HCT116 (cell line): Measurements from ENCODE around the gene GFM2. TPM values are rescaled to one million over a fixed set of nuclear protein-coding genes. Genes with fewer than 3 reads are reported as not detected.
"Not testable (repeated sequence)": the region's sequence is repeated elsewhere in the genome, so short reads cannot be mapped to it uniquely, and the experiment has no call there.

Experiments used
- ATAC-seq: fragments of 200-7000 bp; cut with Tn5 transposase; 2 replicates; pipeline ENCODE4 v1.9.1; 2020; ENCODE audit warnings: mild to moderate bottlenecking, moderate library complexity
- BruUV-seq: library from RNA; stranded (reverse); fragments of 400-500 nt; replicated peaks from 2 replicates; lab custom pipeline; 2021; lab: Mats Ljungman, UMichigan
- CTCF ChIA-PET: fragments of 300-600 bp; sonication (Branson Sonifier 250); formaldehyde crosslinking; loops from one replicate; lab custom pipeline; 2021; ENCODE audit warnings: antibody characterized with exemption; lab: Charles Lee
- POLR2A ChIA-PET: fragments of 300-600, 350-600 bp; sonication (Branson Sonifier 250); formaldehyde crosslinking; loops from one replicate; lab custom pipeline; 2021; ENCODE audit warnings: antibody characterized with exemption; lab: Charles Lee
- RAD21 ChIA-PET, 2 experiments: fragments of 300-600 bp; sonication (Branson Sonifier 250); formaldehyde crosslinking; loops; one replicate each; lab custom pipeline; 2023; ENCODE audit warnings: low total read pairs in 2 of 2; ENCODE audit not compliant: uncharacterized antibody in 2 of 2, unreplicated experiment in 2 of 2, low non-redundant PET in 1 of 2; lab: Charles Lee
- DNase-seq: peaks from one replicate; pipeline ENCODE4 v3.0.0-alpha.2; 2010; ENCODE audit warnings: low read depth, low spot score
- H2AFZ ChIP-seq: fragments of 200-600 bp; shearing (Covaris generic), sonication (generic); 2 replicates; pipeline ENCODE4 v1.6.1; 2017; ENCODE audit warnings: low read depth, mixed run types, mixed read lengths, antibody characterized with exemption, low read length; ENCODE audit not compliant: poor library complexity, severe bottlenecking
- H3K27ac ChIP-seq: 2 replicates; pipeline ENCODE4 v1.5.1; 2012; ENCODE audit warnings: low read depth, low read length
- H3K27me3 ChIP-seq: fragments of 200-600 bp; sonication (generic); 2 replicates; pipeline ENCODE4 v1.6.1; 2016; ENCODE audit warnings: mixed run types, low read length, mixed read lengths; ENCODE audit not compliant: insufficient read depth
- H3K36me3 ChIP-seq, 2 experiments: fragments of 200-500 bp in 1 of 2; fragments of 200-600 bp in 1 of 2; sonication (Bioruptor generic) in 1 of 2; sonication (generic) in 1 of 2; 2 replicates each; pipeline versions ENCODE4 v1.5.1 to v1.6.1; 2014 to 2016; ENCODE audit warnings: low read length in 2 of 2, inconsistent platforms in 1 of 2, mixed read lengths in 1 of 2, mixed run types in 1 of 2; ENCODE audit not compliant: insufficient read depth in 2 of 2, control insufficient read depth in 1 of 2
- H3K4me1 ChIP-seq, 2 experiments: fragments of 200-600 bp in 1 of 2; sonication (generic) in 1 of 2; 2 replicates each; pipeline versions ENCODE4 v1.5.1 to v1.6.1; 2012 to 2017; ENCODE audit warnings: low read length in 2 of 2, inconsistent platforms in 1 of 2, mild to moderate bottlenecking in 1 of 2, mixed read lengths in 1 of 2, mixed run types in 1 of 2, moderate library complexity in 1 of 2; ENCODE audit not compliant: insufficient read depth in 2 of 2, control insufficient read depth in 1 of 2
- H3K4me2 ChIP-seq: fragments of 200-600 bp; sonication (generic); 2 replicates; pipeline ENCODE4 v1.6.1; 2017; ENCODE audit warnings: mixed run types, low read length, mixed read lengths
- H3K4me3 ChIP-seq, 2 experiments: fragments of 200-600 bp in 1 of 2; sonication (generic) in 1 of 2; replicated peaks in 1 of 2; 2 replicates each; pipeline ENCODE4 v1.5.1; 2011 to 2016; ENCODE audit warnings: low read length in 2 of 2, control low read depth in 1 of 2, low read depth in 1 of 2, mild to moderate bottlenecking in 1 of 2, mixed read lengths in 1 of 2, mixed run types in 1 of 2
- H3K79me2 ChIP-seq: fragments of 200-600 bp; sonication (generic); 2 replicates; pipeline ENCODE4 v1.6.1; 2017; ENCODE audit warnings: mild to moderate bottlenecking, mixed run types, low read length, moderate library complexity, mixed read lengths; ENCODE audit not compliant: insufficient read depth
- H3K9ac ChIP-seq: fragments of 200-600 bp; sonication (generic); 2 replicates; pipeline ENCODE4 v1.6.1; 2016; ENCODE audit warnings: low read length, mixed read lengths
- H3K9me2 ChIP-seq: fragments of 200-600 bp; sonication (generic), shearing (Covaris generic); 2 replicates; pipeline ENCODE4 v1.6.1; 2017; ENCODE audit warnings: mixed run types, mild to moderate bottlenecking, moderate library complexity; ENCODE audit not compliant: insufficient read depth
- H3K9me3 ChIP-seq, 2 experiments: fragments of 200-500 bp in 1 of 2; fragments of 200-600 bp in 1 of 2; sonication (Bioruptor generic) in 1 of 2; sonication (generic) in 1 of 2; 2 replicates each; pipeline ENCODE4 v1.6.1; 2014 to 2017; ENCODE audit warnings: low read length in 2 of 2, mixed read lengths in 2 of 2, inconsistent platforms in 1 of 2, low read depth in 1 of 2, mild to moderate bottlenecking in 1 of 2, mixed run types in 1 of 2, moderate library complexity in 1 of 2; ENCODE audit not compliant: control insufficient read depth in 1 of 2, insufficient read depth in 1 of 2
- H4K20me1 ChIP-seq: fragments of 200-600 bp; sonication (generic), shearing (Covaris generic); 2 replicates; pipeline ENCODE4 v1.6.1; 2017; ENCODE audit warnings: mixed run types, mild to moderate bottlenecking, moderate library complexity; ENCODE audit not compliant: insufficient read depth
- MAX ChIP-seq: IDR thresholded peaks from 2 replicates; pipeline ENCODE4 v1.6.1; 2012
- POLR2A ChIP-seq: IDR thresholded peaks from 2 replicates; pipeline ENCODE4 v1.7.0; 2011; ENCODE audit warnings: borderline replicate concordance; ENCODE audit not compliant: insufficient read depth, insufficient read length; ENCODE audit errors: extremely low read depth
- SIN3A ChIP-seq: IDR thresholded peaks from 2 replicates; pipeline ENCODE4 v1.6.1; 2012; ENCODE audit warnings: low read depth
- ZFX ChIP-seq: fragments of 450-650 bp; IDR thresholded peaks from 2 replicates; pipeline ENCODE4 v1.6.1; 2017
- ZNF274 ChIP-seq: fragments of 200-500 bp; sonication (Bioruptor generic); IDR thresholded peaks from 2 replicates; pipeline ENCODE4 v1.6.1; 2014; ENCODE audit warnings: mild to moderate bottlenecking, low read depth, low read length, inconsistent platforms
- intact Hi-C: fragments of 100-400 bp; cut with micrococcal nuclease; formaldehyde crosslinking; loops from 2 replicates; pipeline ENCODE4 v1.10.0; 2022
- total RNA-seq: library from RNA; stranded (reverse); gene quantifications from one replicate; pipeline ENCODE4 v1.2.1, GENCODE V29; 2021; ENCODE audit not compliant: unreplicated experiment
- TF ChIP-seq, protein P1 (sequence below): IDR thresholded peaks from 2 replicates; pipeline ENCODE4 v1.6.1; 2011; ENCODE audit warnings: mild to moderate bottlenecking, low read length, moderate library complexity; ENCODE audit not compliant: insufficient replicate concordance; ENCODE audit errors: extremely low read depth

The GFM2 gene
- total RNA-seq, 1 experiment from 2014 or later, result 25.0 TPM

GRCh38 chr5:74762599-74762998 lies 4.3 kb downstream of the GFM2 start (continued):
- no peak; the same call in 1 of the 2 replicates for TF ChIP-seq MAX
- no peak for TF ChIP-seq ZNF274

DNA sequence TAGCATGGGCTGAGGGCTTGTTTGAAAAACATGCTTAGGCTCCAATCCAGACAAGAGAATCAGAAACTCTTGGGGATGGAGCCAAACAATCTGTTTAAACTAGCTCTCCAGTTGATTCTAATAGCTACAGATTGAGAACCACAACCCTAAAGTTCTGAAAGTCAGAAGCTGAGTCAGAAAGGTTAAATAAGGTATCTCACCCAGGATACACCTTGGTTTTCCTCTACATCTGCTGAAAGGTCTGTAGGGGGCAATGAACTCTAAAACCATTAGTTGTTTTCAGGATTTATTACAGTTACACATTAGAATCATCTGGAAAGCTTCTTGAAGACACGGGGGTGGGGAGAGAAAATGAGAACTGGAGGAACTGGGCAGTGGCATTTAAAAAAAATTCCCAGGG lies 5.7 kb downstream of the GFM2 start:
- Histone ChIP-seq H3K9me3 (no peaks in the 10 kb centered on the region), H2AFZ (no peak overlapping the region), H3K9me2 (no peaks in the 10 kb centered on the region), H3K4me1 (peaks cover 19 to 42% of the 10 kb centered on the region in 2 experiments; a peak in 3 of 4 replicates), H4K20me1 (no peaks in the 10 kb centered on the region), H3K4me3 (no peak overlapping the region), H3K27me3 (no peaks in the 10 kb centered on the region), H3K4me2 (peak overlapping the region; percentile 9; the same call in 1 of the 2 replicates), H3K27ac (no peak overlapping the region), H3K9ac (no peak overlapping the region), H3K36me3 (peaks cover 14 to 23% of the 10 kb centered on the region in 2 experiments; a peak in 3 of 4 replicates), H3K79me2 (peaks cover 62% of the 10 kb centered on the region)
- 0 out of 2 replicates have a peak, but pooled peaks have one; percentile 21 for TF ChIP-seq SIN3A
- no peak for TF ChIP-seq POLR2A
- TF ChIP-seq, protein P1, sequence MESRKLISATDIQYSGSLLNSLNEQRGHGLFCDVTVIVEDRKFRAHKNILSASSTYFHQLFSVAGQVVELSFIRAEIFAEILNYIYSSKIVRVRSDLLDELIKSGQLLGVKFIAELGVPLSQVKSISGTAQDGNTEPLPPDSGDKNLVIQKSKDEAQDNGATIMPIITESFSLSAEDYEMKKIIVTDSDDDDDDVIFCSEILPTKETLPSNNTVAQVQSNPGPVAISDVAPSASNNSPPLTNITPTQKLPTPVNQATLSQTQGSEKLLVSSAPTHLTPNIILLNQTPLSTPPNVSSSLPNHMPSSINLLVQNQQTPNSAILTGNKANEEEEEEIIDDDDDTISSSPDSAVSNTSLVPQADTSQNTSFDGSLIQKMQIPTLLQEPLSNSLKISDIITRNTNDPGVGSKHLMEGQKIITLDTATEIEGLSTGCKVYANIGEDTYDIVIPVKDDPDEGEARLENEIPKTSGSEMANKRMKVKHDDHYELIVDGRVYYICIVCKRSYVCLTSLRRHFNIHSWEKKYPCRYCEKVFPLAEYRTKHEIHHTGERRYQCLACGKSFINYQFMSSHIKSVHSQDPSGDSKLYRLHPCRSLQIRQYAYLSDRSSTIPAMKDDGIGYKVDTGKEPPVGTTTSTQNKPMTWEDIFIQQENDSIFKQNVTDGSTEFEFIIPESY, result no peak
- no peak for TF ChIP-seq ZFX
- no peak for DNase-seq
- intact Hi-C loops, result no loop called here
- POLR2A ChIA-PET, result no interaction called here
- RAD21 ChIA-PET, result no interaction called here
- ATAC-seq, result no peak
- BruUV-seq, result no TSS peak
- CTCF ChIA-PET, result no interaction called here

- POLR2A ChIA-PET, DNase-seq, H3K4me2 ChIP-seq, H3K27ac ChIP-seq, H3K9me3 ChIP-seq, H3K9me2 ChIP-seq, intact Hi-C loops, BruUV-seq, H3K4me3 ChIP-seq, H3K79me2 ChIP-seq, H4K20me1 ChIP-seq, H2AFZ ChIP-seq, RAD21 ChIA-PET, H3K9ac ChIP-seq, CTCF ChIA-PET, H3K4me1 ChIP-seq, H3K27me3 ChIP-seq, ATAC-seq: not testable (repeated sequence)
- H3K36me3 ChIP-seq, result peaks cover 18 to 22% of the 10 kb centered on the region in 2 experiments; a peak in 3 of 4 replicates
These were observed 18.2 kb downstream of the GFM2 start for GRCh38 chr5:74748742-74749141.
